Panc1 (cell line): ENCODE data around the gene NOL3. TPM values are rescaled to one million over a fixed set of nuclear protein-coding genes. Genes with fewer than 3 reads are reported as not detected.

Experiments
- ATAC-seq: fragments of 200-7000 bp; cut with Tn5 transposase; 2 replicates; pipeline ENCODE4 v1.9.1; 2020; ENCODE audit warnings: mild to moderate bottlenecking, moderate library complexity
- BruUV-seq: library from RNA; stranded (reverse); fragments of 400-500 nt; replicated peaks from 2 replicates; lab custom pipeline; 2021; lab: Mats Ljungman, UMichigan
- CTCF ChIA-PET: fragments of 300-600 bp; sonication (Branson Sonifier 250); formaldehyde crosslinking; loops from one replicate; lab custom pipeline; 2022; ENCODE audit warnings: antibody characterized with exemption; lab: Charles Lee
- POLR2A ChIA-PET: fragments of 300-600 bp; sonication (Branson Sonifier 250); formaldehyde crosslinking; loops from one replicate; lab custom pipeline; 2022; ENCODE audit warnings: antibody characterized with exemption; lab: Charles Lee
- DNase-seq: peaks from one replicate; pipeline ENCODE4 v3.0.0-alpha.2; 2010; ENCODE audit warnings: low read depth, low spot score
- H3K27ac ChIP-seq: 2 replicates; pipeline ENCODE4 v1.5.1; 2011; ENCODE audit warnings: mild to moderate bottlenecking, low read length, inconsistent platforms
- H3K27me3 ChIP-seq: fragments of 200-500 bp; sonication (Bioruptor generic); 2 replicates; pipeline ENCODE4 v1.6.0; 2014; ENCODE audit warnings: low read length, inconsistent platforms; ENCODE audit not compliant: control insufficient read depth, insufficient read depth
- H3K36me3 ChIP-seq: fragments of 200-500 bp; sonication (Bioruptor generic); 2 replicates; pipeline ENCODE4 v1.5.1; 2014; ENCODE audit warnings: inconsistent platforms, mild to moderate bottlenecking, low read length, moderate library complexity; ENCODE audit not compliant: control insufficient read depth, insufficient read depth
- H3K4me1 ChIP-seq: 2 replicates; pipeline ENCODE4 v1.5.1; 2011; ENCODE audit warnings: inconsistent platforms, mild to moderate bottlenecking, low read length, moderate library complexity; ENCODE audit not compliant: control insufficient read depth, insufficient read depth
- H3K4me3 ChIP-seq, 2 experiments: 2 replicates each; pipeline ENCODE4 v1.5.1; 2011 to 2012; ENCODE audit warnings: low read depth in 2 of 2, low read length in 2 of 2, mild to moderate bottlenecking in 2 of 2, inconsistent platforms in 1 of 2, moderate library complexity in 1 of 2
- H3K9me3 ChIP-seq: fragments of 200-500 bp; sonication (Bioruptor generic); 2 replicates; pipeline ENCODE4 v1.5.1; 2014; ENCODE audit warnings: low read depth, mild to moderate bottlenecking, inconsistent platforms, low read length, moderate library complexity; ENCODE audit not compliant: control insufficient read depth, insufficient read depth
- POLR2AphosphoS5 ChIP-seq: IDR thresholded peaks from 2 replicates; pipeline ENCODE4 v1.6.1; 2012; ENCODE audit warnings: mild to moderate bottlenecking, low read depth, low read length, moderate library complexity
- SIN3A ChIP-seq: IDR thresholded peaks from 2 replicates; pipeline ENCODE4 v1.6.1; 2012; ENCODE audit warnings: low read depth, mild to moderate bottlenecking, low read length, moderate library complexity, borderline replicate concordance; ENCODE audit not compliant: insufficient read depth
- TCF7L2 ChIP-seq: IDR thresholded peaks from 2 replicates; pipeline ENCODE4 v1.6.1; 2011; ENCODE audit warnings: mild to moderate bottlenecking, low read depth, low read length, inconsistent platforms
- in situ Hi-C: cut with HindIII; loops from 2 replicates; pipeline ENCODE4 v1.10.0; 2016; ENCODE audit warnings: low sequenced_read_pairs, low pct_unique_long_range_greater_than_20kb
- intact Hi-C: fragments of 100-400 bp; cut with micrococcal nuclease; formaldehyde crosslinking; loops from one replicate; pipeline ENCODE4 v1.10.0; 2022; ENCODE audit not compliant: unreplicated experiment
- total RNA-seq: library from RNA; stranded (reverse); gene quantifications from one replicate; pipeline ENCODE4 v1.2.1, GENCODE V29; 2021; ENCODE audit not compliant: unreplicated experiment
- TF ChIP-seq, protein P1 (sequence below), 2 experiments: IDR thresholded peaks; 2 replicates each; pipeline ENCODE4 v1.6.1; 2011 to 2012; ENCODE audit warnings: low read depth in 2 of 2, control low read depth in 1 of 2, low read length in 1 of 2, mild to moderate bottlenecking in 1 of 2, moderate library complexity in 1 of 2; ENCODE audit not compliant: insufficient read depth in 1 of 2
- TF ChIP-seq, protein P2 (sequence below): fragments of 450-650 bp; IDR thresholded peaks from 2 replicates; pipeline ENCODE4 v1.5.1; 2017; ENCODE audit warnings: mild to moderate bottlenecking

Gene NOL3
- total RNA-seq, 1 experiment from 2014 or later = 27.9 TPM

DNA sequence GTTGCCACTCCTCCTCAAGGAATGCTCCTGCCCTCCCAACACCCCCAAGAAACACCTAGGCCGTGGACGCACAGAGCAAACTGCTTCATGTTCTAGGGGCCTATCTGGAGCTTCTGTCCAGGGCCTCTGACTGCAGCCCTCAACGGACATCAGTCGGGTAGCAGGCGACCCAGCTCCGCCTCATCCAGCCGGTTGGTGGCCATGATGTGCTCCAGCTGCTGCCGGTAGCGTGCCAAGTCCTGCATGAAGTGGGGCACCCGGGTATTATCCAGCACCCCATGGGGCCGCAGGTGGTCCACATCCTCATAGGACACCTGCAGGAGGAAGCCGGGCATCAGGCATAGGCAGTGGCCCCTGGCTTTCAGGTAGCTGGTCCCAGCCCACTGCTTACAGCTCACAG is 6.3 kb downstream of the NOL3 start:
- Histone ChIP-seq H3K27ac (no peak overlapping the region), H3K4me1 (0 out of 2 replicates have a peak, but pooled peaks cover 4% of the 10 kb centered on the region), H3K27me3 (no peaks in the 10 kb centered on the region), H3K4me3 (no peak overlapping the region), H3K9me3 (no peaks in the 10 kb centered on the region), H3K36me3 (no peaks in the 10 kb centered on the region; the same call in 1 of the 2 replicates)
- in situ Hi-C loops = no loop called here
- DNase-seq (no peak), ATAC-seq (no peak)
- intact Hi-C loops = no loop called here
- CTCF ChIA-PET = no interaction called here
- POLR2A ChIA-PET = interaction anchor here (0.6 kb wide), 1 partner anchor 57 kb away, joined by 14 read pairs; no protein-coding TSS in a partner anchor
- no TSS peak for BruUV-seq
- TF ChIP-seq, protein P1, sequence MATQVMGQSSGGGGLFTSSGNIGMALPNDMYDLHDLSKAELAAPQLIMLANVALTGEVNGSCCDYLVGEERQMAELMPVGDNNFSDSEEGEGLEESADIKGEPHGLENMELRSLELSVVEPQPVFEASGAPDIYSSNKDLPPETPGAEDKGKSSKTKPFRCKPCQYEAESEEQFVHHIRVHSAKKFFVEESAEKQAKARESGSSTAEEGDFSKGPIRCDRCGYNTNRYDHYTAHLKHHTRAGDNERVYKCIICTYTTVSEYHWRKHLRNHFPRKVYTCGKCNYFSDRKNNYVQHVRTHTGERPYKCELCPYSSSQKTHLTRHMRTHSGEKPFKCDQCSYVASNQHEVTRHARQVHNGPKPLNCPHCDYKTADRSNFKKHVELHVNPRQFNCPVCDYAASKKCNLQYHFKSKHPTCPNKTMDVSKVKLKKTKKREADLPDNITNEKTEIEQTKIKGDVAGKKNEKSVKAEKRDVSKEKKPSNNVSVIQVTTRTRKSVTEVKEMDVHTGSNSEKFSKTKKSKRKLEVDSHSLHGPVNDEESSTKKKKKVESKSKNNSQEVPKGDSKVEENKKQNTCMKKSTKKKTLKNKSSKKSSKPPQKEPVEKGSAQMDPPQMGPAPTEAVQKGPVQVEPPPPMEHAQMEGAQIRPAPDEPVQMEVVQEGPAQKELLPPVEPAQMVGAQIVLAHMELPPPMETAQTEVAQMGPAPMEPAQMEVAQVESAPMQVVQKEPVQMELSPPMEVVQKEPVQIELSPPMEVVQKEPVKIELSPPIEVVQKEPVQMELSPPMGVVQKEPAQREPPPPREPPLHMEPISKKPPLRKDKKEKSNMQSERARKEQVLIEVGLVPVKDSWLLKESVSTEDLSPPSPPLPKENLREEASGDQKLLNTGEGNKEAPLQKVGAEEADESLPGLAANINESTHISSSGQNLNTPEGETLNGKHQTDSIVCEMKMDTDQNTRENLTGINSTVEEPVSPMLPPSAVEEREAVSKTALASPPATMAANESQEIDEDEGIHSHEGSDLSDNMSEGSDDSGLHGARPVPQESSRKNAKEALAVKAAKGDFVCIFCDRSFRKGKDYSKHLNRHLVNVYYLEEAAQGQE (IDR thresholded peaks at IDR 0.05; ENCODE audit: insufficient read depth in 1 of 2, low read depth in 2 of 2, low read length in 1 of 2) = no peak
- TF ChIP-seq SIN3A = no peak
- no peak for TF ChIP-seq TCF7L2
- TF ChIP-seq POLR2AphosphoS5 = 0 out of 2 replicates have a peak, but pooled peaks have one; percentile 27
- TF ChIP-seq, protein P2, sequence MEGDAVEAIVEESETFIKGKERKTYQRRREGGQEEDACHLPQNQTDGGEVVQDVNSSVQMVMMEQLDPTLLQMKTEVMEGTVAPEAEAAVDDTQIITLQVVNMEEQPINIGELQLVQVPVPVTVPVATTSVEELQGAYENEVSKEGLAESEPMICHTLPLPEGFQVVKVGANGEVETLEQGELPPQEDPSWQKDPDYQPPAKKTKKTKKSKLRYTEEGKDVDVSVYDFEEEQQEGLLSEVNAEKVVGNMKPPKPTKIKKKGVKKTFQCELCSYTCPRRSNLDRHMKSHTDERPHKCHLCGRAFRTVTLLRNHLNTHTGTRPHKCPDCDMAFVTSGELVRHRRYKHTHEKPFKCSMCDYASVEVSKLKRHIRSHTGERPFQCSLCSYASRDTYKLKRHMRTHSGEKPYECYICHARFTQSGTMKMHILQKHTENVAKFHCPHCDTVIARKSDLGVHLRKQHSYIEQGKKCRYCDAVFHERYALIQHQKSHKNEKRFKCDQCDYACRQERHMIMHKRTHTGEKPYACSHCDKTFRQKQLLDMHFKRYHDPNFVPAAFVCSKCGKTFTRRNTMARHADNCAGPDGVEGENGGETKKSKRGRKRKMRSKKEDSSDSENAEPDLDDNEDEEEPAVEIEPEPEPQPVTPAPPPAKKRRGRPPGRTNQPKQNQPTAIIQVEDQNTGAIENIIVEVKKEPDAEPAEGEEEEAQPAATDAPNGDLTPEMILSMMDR = no peak

DNA sequence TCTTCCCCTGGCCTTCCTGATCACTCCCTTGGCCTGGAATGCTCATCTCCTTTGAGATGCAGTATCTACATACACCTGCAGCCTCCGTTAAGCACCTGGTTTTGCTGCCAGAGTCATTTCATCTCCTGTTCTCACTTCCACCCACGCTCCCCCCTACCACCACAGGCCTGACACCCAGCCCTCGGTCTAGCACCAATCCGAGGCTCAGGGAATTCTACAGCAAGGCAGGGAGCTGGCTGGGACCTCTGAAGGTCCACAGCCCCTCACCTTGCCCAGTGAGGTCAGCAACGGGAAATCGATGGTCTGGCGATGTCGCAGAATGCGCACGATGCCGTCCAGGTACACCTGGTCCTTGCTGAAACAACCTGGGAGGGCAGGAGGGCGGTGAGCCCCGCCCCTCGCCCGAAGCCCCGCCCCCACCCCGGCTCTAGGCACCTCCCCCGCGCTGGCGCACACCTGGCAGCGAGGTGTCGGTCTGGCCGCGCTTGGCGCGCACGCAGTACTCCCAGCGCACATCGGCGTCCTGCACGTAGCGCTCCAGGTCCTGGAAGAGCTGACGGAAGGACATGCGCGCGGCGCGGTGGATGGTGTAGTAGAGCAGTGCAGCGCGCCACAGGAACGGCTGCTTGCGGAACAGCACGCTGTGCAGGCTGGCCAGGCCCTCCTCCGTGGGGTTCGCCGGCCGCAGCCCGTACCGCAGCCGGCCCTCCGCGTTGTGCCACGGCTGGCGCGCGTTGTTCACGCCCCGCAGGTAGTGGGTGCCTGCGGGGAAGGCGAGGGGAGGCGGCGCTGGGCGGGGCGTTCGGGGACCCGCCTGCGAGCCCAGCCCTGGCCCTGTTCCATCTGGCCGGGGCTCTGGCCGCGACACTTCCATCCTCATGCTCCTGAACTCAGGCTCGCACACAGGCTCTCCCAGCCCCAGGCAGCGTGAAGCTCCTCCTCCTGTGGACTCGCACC is 7.7 kb downstream of the NOL3 start:
- POLR2A ChIA-PET = no interaction called here

More for the DNA sequence above, 7.7 kb downstream of the NOL3 start:
- H3K4me1 ChIP-seq = peaks cover 11% of the 10 kb centered on the region; the same call in 1 of the 2 replicates
- no peak for TF ChIP-seq SIN3A
- TF ChIP-seq, protein P1 (IDR thresholded peaks at IDR 0.05; ENCODE audit: insufficient read depth in 1 of 2, low read depth in 2 of 2, low read length in 1 of 2) = peak in 1 of 2 experiments; percentile 10; a peak in 1 of 4 replicates
- peak; percentile 22; the same call in 1 of the 2 replicates for TF ChIP-seq POLR2AphosphoS5
- H3K9me3 ChIP-seq = no peaks in the 10 kb centered on the region
- ATAC-seq (peak; percentile 55), DNase-seq (no peak)
- no peak overlapping the region for H3K27ac ChIP-seq
- no TSS peak for BruUV-seq
- peak overlapping the region; percentile 38 to 48 for H3K4me3 ChIP-seq
- no peaks in the 10 kb centered on the region for H3K27me3 ChIP-seq
- intact Hi-C loops = no loop called here
- in situ Hi-C loops = no loop called here
- peaks cover under 1% of the 10 kb centered on the region; the same call in 1 of the 2 replicates for H3K36me3 ChIP-seq
- CTCF ChIA-PET = no interaction called here
